Adrenal gland (tissue), 5 donors: ENCODE data around the gene WDR72.

Source experiments
- POLR2A ChIP-seq, 2 donors: fragments of 450-650 bp; IDR thresholded peaks; one replicate each; pipeline ENCODE4 v1.6.1; 2017; ENCODE audit warnings: antibody characterized with exemption in 2 of 2, mild to moderate bottlenecking in 2 of 2, moderate library complexity in 1 of 2
- TF ChIP-seq, protein P1 (sequence below), 6 experiments: fragments of 450-650 bp in 4 of 6; fragments of 200-600 bp in 2 of 6; sonication (generic) in 1 of 6; IDR thresholded peaks; 1 replicate in 5 of 6; 2 replicates in 1 of 6; pipeline versions ENCODE4 v1.5.1 to v1.8.0; 2016 to 2021; ENCODE audit warnings: antibody characterized with exemption in 6 of 6, mild to moderate bottlenecking in 2 of 6, moderate library complexity in 1 of 6
- donor health status: DM: no; HTN: no; CAD: no.

DNA sequence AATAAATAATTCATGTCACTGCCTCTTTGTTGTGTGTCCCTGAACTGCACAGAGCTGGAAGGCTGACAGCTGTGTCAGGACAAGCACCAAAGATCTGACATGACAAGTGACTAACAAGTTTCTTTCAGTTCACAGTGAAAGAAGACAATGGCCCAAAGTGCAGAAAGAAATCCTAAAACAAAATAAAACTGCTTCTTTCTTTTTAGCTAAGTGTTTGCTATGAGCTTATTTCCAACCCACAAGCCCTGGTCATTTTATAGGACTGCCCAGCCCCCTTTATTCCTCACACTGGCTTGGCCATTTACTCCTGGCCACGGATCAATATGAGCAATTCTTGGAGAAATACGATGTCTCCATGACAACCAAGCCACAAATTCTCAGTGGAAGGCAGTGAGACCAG is 238.5 kb downstream of the WDR72 start:
- TF ChIP-seq, protein P1, sequence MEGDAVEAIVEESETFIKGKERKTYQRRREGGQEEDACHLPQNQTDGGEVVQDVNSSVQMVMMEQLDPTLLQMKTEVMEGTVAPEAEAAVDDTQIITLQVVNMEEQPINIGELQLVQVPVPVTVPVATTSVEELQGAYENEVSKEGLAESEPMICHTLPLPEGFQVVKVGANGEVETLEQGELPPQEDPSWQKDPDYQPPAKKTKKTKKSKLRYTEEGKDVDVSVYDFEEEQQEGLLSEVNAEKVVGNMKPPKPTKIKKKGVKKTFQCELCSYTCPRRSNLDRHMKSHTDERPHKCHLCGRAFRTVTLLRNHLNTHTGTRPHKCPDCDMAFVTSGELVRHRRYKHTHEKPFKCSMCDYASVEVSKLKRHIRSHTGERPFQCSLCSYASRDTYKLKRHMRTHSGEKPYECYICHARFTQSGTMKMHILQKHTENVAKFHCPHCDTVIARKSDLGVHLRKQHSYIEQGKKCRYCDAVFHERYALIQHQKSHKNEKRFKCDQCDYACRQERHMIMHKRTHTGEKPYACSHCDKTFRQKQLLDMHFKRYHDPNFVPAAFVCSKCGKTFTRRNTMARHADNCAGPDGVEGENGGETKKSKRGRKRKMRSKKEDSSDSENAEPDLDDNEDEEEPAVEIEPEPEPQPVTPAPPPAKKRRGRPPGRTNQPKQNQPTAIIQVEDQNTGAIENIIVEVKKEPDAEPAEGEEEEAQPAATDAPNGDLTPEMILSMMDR (IDR thresholded peaks at IDR 0.05), result no peak
- TF ChIP-seq POLR2A (IDR thresholded peaks at IDR 0.05), result no peak
